Measurements from ENCODE around the gene MAN1C1. TPM values are rescaled to one million over a fixed set of nuclear protein-coding genes. Genes with fewer than 3 reads are reported as not detected.

MAN1C1 gene
- total and polyA plus RNA-seq, 5 donors from 2014 or later = 3.1 to 15.1 (median 3.5) TPM

- H3K27ac Mint-ChIP-seq = peak overlapping the region in 2 of 3 donors; percentile 44 to 61
- ATAC-seq (ENCODE audit: low read depth in 2 of 2) (no peak), DNase-seq (no peak)
- H3K9me3 Mint-ChIP-seq = no peaks in the 10 kb centered on the region
- H3K4me1 Mint-ChIP-seq = peaks cover 13 to 43% (median 19%) of the 10 kb centered on the region in 4 donors
- H3K27me3 Mint-ChIP-seq = no peaks in the 10 kb centered on the region
- H3K36me3 ChIP-seq (ENCODE audit: control insufficient read depth, insufficient read depth, low read length) = no peaks in the 10 kb centered on the region
- H3K27me3 ChIP-seq (ENCODE audit: control insufficient read depth, insufficient read depth, low read length) = no peaks in the 10 kb centered on the region
- no peaks in the 10 kb centered on the region for H3K36me3 Mint-ChIP-seq
- no peak overlapping the region for H3K27ac ChIP-seq (ENCODE audit: insufficient read depth, low read length, poor library complexity, severe bottlenecking)
- no peak overlapping the region for H3K4me3 ChIP-seq (ENCODE audit: low read depth, low read length)
- no peaks in the 10 kb centered on the region for H3K9me3 ChIP-seq (ENCODE audit: control insufficient read depth in 2 of 2, low read length in 2 of 2)
- no peak overlapping the region for H3K4me3 Mint-ChIP-seq
- peaks cover 20% of the 10 kb centered on the region for H3K4me1 ChIP-seq (ENCODE audit: control insufficient read depth, insufficient read depth, low read length, poor library complexity, severe bottlenecking)
Observed at GRCh38 chr1:25793585-25794170, 177.1 kb downstream of the MAN1C1 start.

GRCh38 chr1:25794325-25794724 lies 177.7 kb downstream of the MAN1C1 start:
- H3K36me3 Mint-ChIP-seq = no peaks in the 10 kb centered on the region
- Histone ChIP-seq H3K27ac (ENCODE audit: insufficient read depth, low read length, poor library complexity, severe bottlenecking) (no peak overlapping the region), H3K27me3 (ENCODE audit: control insufficient read depth, insufficient read depth, low read length) (no peaks in the 10 kb centered on the region), H3K9me3 (ENCODE audit: control insufficient read depth in 2 of 2, low read length in 2 of 2) (no peaks in the 10 kb centered on the region), H3K4me1 (ENCODE audit: control insufficient read depth, insufficient read depth, low read length, poor library complexity, severe bottlenecking) (peaks cover 20% of the 10 kb centered on the region), H3K36me3 (ENCODE audit: control insufficient read depth, insufficient read depth, low read length) (no peaks in the 10 kb centered on the region), H3K4me3 (ENCODE audit: low read depth, low read length) (no peak overlapping the region)
- ATAC-seq (ENCODE audit: low read depth in 2 of 2) (no peak), DNase-seq (no peak)
- H3K4me1 Mint-ChIP-seq = peaks cover 13 to 49% (median 20%) of the 10 kb centered on the region in 4 donors
- H3K9me3 Mint-ChIP-seq = no peaks in the 10 kb centered on the region
- no peaks in the 10 kb centered on the region for H3K27me3 Mint-ChIP-seq
- no peak overlapping the region for H3K4me3 Mint-ChIP-seq
- no peak overlapping the region for H3K27ac Mint-ChIP-seq

DNA sequence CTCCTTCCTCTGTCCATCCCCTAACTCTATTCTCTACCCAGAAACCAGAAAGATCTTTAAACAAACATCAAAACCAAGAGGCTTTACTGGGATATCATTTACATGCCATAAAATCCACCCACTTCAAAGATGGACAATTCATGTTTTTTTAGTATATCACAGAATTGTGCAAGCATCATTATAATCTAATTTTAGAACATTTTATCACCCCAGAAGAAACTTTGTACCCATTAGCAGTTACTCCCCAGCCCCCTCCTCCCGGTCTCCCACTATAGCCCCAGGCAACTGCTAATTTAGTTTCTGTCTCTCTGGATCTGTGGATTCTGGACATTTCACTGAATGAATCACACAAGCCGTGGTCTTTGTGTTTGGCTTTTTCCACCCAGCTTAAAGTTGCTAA lies 178.6 kb downstream of the MAN1C1 start:
- DNase-seq = no peak
- Histone ChIP-seq H3K9me3 (ENCODE audit: control insufficient read depth in 2 of 2, low read length in 2 of 2) (no peaks in the 10 kb centered on the region), H3K36me3 (ENCODE audit: control insufficient read depth, insufficient read depth, low read length) (no peaks in the 10 kb centered on the region), H3K27ac (ENCODE audit: insufficient read depth, low read length, poor library complexity, severe bottlenecking) (no peak overlapping the region), H3K4me3 (ENCODE audit: low read depth, low read length) (no peak overlapping the region), H3K27me3 (ENCODE audit: control insufficient read depth, insufficient read depth, low read length) (no peaks in the 10 kb centered on the region), H3K4me1 (ENCODE audit: control insufficient read depth, insufficient read depth, low read length, poor library complexity, severe bottlenecking) (peaks cover 24% of the 10 kb centered on the region)
- H3K36me3 Mint-ChIP-seq = no peaks in the 10 kb centered on the region
- peak overlapping the region in 1 of 4 donors; percentile 11 for H3K4me3 Mint-ChIP-seq
- H3K27me3 Mint-ChIP-seq = no peaks in the 10 kb centered on the region
- no peak for ATAC-seq (ENCODE audit: low read depth in 2 of 2)
- no peaks in the 10 kb centered on the region for H3K9me3 Mint-ChIP-seq
- H3K27ac Mint-ChIP-seq = peak overlapping the region in 2 of 3 donors; percentile 3 to 37
- H3K4me1 Mint-ChIP-seq = peaks cover 13 to 54% (median 22%) of the 10 kb centered on the region in 4 donors

GRCh38 chr1:25795946-25796810 lies 179.6 kb downstream of the MAN1C1 start:
- H3K9me3 Mint-ChIP-seq = no peaks in the 10 kb centered on the region
- peak overlapping the region; percentile 58 for H3K27ac ChIP-seq (ENCODE audit: insufficient read depth, low read length, poor library complexity, severe bottlenecking)
- DNase-seq = peak in 1 of 3 donors; percentile 66
- H3K4me1 ChIP-seq (ENCODE audit: control insufficient read depth, insufficient read depth, low read length, poor library complexity, severe bottlenecking) = peaks cover 32% of the 10 kb centered on the region
- H3K36me3 ChIP-seq (ENCODE audit: control insufficient read depth, insufficient read depth, low read length) = no peaks in the 10 kb centered on the region
- H3K27ac Mint-ChIP-seq = peak overlapping the region; percentile 76 to 99 (median 94)
- H3K4me3 ChIP-seq (ENCODE audit: low read depth, low read length) = peak overlapping the region; percentile 44
- H3K4me3 Mint-ChIP-seq = peak overlapping the region; percentile 39 to 83 (median 68)
- peak; percentile 67 to 72 for ATAC-seq (ENCODE audit: low read depth in 2 of 2)
- peaks cover 13 to 61% (median 23%) of the 10 kb centered on the region in 4 donors for H3K4me1 Mint-ChIP-seq
- H3K36me3 Mint-ChIP-seq = no peaks in the 10 kb centered on the region
- no peaks in the 10 kb centered on the region for H3K27me3 ChIP-seq (ENCODE audit: control insufficient read depth, insufficient read depth, low read length)
- H3K9me3 ChIP-seq (ENCODE audit: control insufficient read depth in 2 of 2, low read length in 2 of 2) = no peaks in the 10 kb centered on the region
- H3K27me3 Mint-ChIP-seq = no peaks in the 10 kb centered on the region

DNA sequence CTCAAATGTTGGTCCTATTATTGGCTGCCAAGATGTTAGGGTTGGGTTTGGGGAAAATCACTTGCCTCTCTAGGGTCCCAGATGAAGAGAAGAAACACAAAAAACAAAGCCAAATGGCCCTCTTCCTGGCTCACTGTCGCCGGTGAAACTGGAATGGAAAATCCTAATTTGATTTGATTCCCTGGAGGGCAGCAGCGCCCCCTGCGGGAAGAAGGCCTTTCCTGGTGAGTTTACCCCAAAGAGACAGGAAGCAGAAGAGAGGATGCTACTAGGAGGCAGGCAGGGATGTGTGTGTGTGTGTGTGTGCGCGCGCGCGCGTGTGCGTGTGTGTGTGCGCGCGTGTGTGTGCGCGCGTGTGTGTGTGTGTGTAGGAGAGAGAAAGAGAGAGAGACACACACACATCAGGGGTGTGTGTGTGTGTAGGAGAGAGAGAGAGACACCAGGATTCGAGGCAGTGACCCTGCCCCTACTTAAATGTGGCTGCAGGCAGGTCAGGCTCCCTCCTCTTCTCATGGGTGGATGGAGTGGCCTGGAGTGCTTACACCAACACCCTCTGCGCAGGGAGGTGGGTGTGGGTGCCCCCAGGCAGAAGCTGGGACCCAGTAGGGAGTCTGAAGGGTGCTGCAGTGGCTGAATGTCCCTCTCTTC lies 180.3 kb downstream of the MAN1C1 start:
- no peaks in the 10 kb centered on the region for H3K27me3 Mint-ChIP-seq
- DNase-seq (peak; percentile 65 to 84 (median 77)), ATAC-seq (ENCODE audit: low read depth in 2 of 2) (peak; percentile 50 to 69)
- H3K27me3 ChIP-seq (ENCODE audit: control insufficient read depth, insufficient read depth, low read length) = no peaks in the 10 kb centered on the region
- H3K4me1 Mint-ChIP-seq = peaks cover 13 to 67% (median 26%) of the 10 kb centered on the region in 4 donors
- no peaks in the 10 kb centered on the region for H3K36me3 Mint-ChIP-seq
- peak overlapping the region; percentile 39 to 83 (median 68) for H3K4me3 Mint-ChIP-seq
- no peaks in the 10 kb centered on the region for H3K9me3 Mint-ChIP-seq
- peak overlapping the region; percentile 76 to 99 (median 94) for H3K27ac Mint-ChIP-seq
- H3K36me3 ChIP-seq (ENCODE audit: control insufficient read depth, insufficient read depth, low read length) = no peaks in the 10 kb centered on the region
- peaks cover 33% of the 10 kb centered on the region for H3K4me1 ChIP-seq (ENCODE audit: control insufficient read depth, insufficient read depth, low read length, poor library complexity, severe bottlenecking)
- H3K4me3 ChIP-seq (ENCODE audit: low read depth, low read length) = peak overlapping the region; percentile 44
- H3K27ac ChIP-seq (ENCODE audit: insufficient read depth, low read length, poor library complexity, severe bottlenecking) = peak overlapping the region; percentile 58
- no peaks in the 10 kb centered on the region for H3K9me3 ChIP-seq (ENCODE audit: control insufficient read depth in 2 of 2, low read length in 2 of 2)

DNA sequence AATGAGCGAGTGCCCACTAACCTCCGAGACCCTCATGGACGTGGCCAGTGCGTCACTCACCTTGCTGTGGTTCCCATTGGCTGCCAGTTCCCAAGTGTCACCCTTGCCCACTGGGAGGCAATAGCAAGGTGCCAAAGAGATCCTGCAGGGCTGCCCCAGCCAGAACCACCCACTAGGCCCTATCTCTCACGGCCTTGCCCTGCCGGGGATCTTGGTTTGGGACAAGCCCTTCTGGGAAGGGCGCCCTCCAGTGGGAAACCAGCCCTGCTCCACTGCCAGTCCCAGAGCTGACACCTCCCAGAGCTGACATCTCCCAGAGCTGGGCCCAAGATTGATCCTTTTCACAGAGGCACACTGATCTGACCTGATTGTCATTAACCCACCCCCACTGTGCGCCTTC lies 181.3 kb downstream of the MAN1C1 start:
- no peak for DNase-seq
- Mint-ChIP-seq H3K27ac (peak overlapping the region; percentile 50 to 89 (median 78)), H3K4me3 (peak overlapping the region; percentile 16 to 83 (median 72)), H3K36me3 (no peaks in the 10 kb centered on the region), H3K27me3 (no peaks in the 10 kb centered on the region), H3K9me3 (no peaks in the 10 kb centered on the region), H3K4me1 (peaks cover 13 to 77% (median 35%) of the 10 kb centered on the region in 4 donors)
- Histone ChIP-seq H3K9me3 (ENCODE audit: control insufficient read depth in 2 of 2, low read length in 2 of 2) (no peaks in the 10 kb centered on the region), H3K27ac (ENCODE audit: insufficient read depth, low read length, poor library complexity, severe bottlenecking) (no peak overlapping the region), H3K27me3 (ENCODE audit: control insufficient read depth, insufficient read depth, low read length) (no peaks in the 10 kb centered on the region), H3K4me1 (ENCODE audit: control insufficient read depth, insufficient read depth, low read length, poor library complexity, severe bottlenecking) (peaks cover 42% of the 10 kb centered on the region), H3K4me3 (ENCODE audit: low read depth, low read length) (no peak overlapping the region), H3K36me3 (ENCODE audit: control insufficient read depth, insufficient read depth, low read length) (no peaks in the 10 kb centered on the region)
- ATAC-seq (ENCODE audit: low read depth in 2 of 2) = no peak

DNA sequence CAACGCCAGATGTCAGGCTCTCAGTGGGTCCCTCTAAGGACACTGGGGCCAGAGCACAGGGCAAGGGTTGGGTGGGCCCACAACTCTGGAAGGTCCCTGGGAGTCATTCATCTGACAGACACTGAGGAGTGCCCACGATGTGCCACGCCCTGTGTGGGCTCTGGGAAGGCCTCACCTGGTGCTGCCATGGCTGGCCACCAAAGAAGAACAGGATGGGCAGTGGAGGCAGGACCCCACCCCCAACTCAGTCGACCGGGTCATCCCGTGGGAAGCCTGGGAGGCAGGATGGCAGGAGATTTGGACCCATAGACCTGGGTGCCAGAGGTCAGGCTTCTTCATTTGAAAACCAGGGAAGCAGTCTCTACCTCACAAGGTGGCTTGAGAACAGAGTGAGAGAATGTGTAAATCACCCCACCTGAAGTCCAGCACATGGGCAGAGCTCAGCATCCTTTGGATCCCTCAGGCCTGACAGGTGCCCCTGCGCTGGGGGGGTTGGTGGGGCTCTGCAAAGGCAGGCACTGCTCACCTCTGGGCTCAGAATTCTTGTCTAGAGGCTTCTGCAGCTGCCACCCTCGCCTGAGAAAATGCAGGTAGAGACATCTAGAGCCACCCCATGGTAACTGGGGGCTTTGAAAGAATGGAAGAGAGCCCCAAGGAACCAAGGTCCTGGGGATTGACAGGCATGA lies 182.2 kb downstream of the MAN1C1 start:
- H3K9me3 Mint-ChIP-seq = no peaks in the 10 kb centered on the region
- peak overlapping the region; percentile 65 to 83 (median 74) for H3K4me3 Mint-ChIP-seq
- H3K27me3 Mint-ChIP-seq = no peaks in the 10 kb centered on the region
- DNase-seq (no peak), ATAC-seq (ENCODE audit: low read depth in 2 of 2) (no peak)
- peak overlapping the region; percentile 60 for H3K27ac ChIP-seq (ENCODE audit: insufficient read depth, low read length, poor library complexity, severe bottlenecking)
- no peak overlapping the region for H3K4me3 ChIP-seq (ENCODE audit: low read depth, low read length)
- peak overlapping the region; percentile 50 to 89 (median 78) for H3K27ac Mint-ChIP-seq
- no peaks in the 10 kb centered on the region for H3K36me3 Mint-ChIP-seq
- no peaks in the 10 kb centered on the region for H3K27me3 ChIP-seq (ENCODE audit: control insufficient read depth, insufficient read depth, low read length)
- H3K9me3 ChIP-seq (ENCODE audit: control insufficient read depth in 2 of 2, low read length in 2 of 2) = no peaks in the 10 kb centered on the region
- peaks cover 48% of the 10 kb centered on the region for H3K4me1 ChIP-seq (ENCODE audit: control insufficient read depth, insufficient read depth, low read length, poor library complexity, severe bottlenecking)
- H3K4me1 Mint-ChIP-seq = peaks cover 13 to 78% (median 38%) of the 10 kb centered on the region in 4 donors
- H3K36me3 ChIP-seq (ENCODE audit: control insufficient read depth, insufficient read depth, low read length) = no peaks in the 10 kb centered on the region

Measured in CD4-positive, CD25-positive, alpha-beta regulatory T cell (primary cell).